ENCODE measurements around the gene ATG10.

GRCh38 chr5:82115858-82116257 lies 144.0 kb downstream of the ATG10 start:
- no peak for TF ChIP-seq CTCF (CRISPR knock-in tag; IDR thresholded peaks at IDR 0.05)
- TF ChIP-seq, protein P1, sequence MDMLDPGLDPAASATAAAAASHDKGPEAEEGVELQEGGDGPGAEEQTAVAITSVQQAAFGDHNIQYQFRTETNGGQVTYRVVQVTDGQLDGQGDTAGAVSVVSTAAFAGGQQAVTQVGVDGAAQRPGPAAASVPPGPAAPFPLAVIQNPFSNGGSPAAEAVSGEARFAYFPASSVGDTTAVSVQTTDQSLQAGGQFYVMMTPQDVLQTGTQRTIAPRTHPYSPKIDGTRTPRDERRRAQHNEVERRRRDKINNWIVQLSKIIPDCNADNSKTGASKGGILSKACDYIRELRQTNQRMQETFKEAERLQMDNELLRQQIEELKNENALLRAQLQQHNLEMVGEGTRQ (IDR thresholded peaks at IDR 0.05; ENCODE audit: low read depth, low read length) = no peak
- TF ChIP-seq, protein P1 (CRISPR knock-in tag; IDR thresholded peaks at IDR 0.05; ENCODE audit: borderline replicate concordance) = no peak
- TF ChIP-seq, protein P2, sequence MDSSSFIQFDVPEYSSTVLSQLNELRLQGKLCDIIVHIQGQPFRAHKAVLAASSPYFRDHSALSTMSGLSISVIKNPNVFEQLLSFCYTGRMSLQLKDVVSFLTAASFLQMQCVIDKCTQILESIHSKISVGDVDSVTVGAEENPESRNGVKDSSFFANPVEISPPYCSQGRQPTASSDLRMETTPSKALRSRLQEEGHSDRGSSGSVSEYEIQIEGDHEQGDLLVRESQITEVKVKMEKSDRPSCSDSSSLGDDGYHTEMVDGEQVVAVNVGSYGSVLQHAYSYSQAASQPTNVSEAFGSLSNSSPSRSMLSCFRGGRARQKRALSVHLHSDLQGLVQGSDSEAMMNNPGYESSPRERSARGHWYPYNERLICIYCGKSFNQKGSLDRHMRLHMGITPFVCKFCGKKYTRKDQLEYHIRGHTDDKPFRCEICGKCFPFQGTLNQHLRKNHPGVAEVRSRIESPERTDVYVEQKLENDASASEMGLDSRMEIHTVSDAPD (CRISPR knock-in tag; IDR thresholded peaks at IDR 0.05) = no peak
- no peak for TF ChIP-seq SP4 (CRISPR knock-in tag; IDR thresholded peaks at IDR 0.05)
- TF ChIP-seq MAFF (IDR thresholded peaks at IDR 0.05; ENCODE audit: low read depth, low read length) = peak; percentile 97
- TF ChIP-seq AGO1 (IDR thresholded peaks at IDR 0.05; ENCODE audit: low read depth, low read length, poor library complexity, severe bottlenecking) = no peak
- TF ChIP-seq TBP (CRISPR knock-in tag; IDR thresholded peaks at IDR 0.05) = no peak
- TF ChIP-seq FOXA3 (CRISPR knock-in tag; IDR thresholded peaks at IDR 0.05) = no peak
- TF ChIP-seq ZNF543 (CRISPR knock-in tag; IDR thresholded peaks at IDR 0.05) = no peak
- TF ChIP-seq CEBPZ (IDR thresholded peaks at IDR 0.05; ENCODE audit: low read length) = no peak
- no peak for TF ChIP-seq SAFB2 (CRISPR knock-in tag; IDR thresholded peaks at IDR 0.05; ENCODE audit: borderline replicate concordance, low read depth)
